ENCODE results near the gene ZBTB16.

The ZBTB16 gene

DNA sequence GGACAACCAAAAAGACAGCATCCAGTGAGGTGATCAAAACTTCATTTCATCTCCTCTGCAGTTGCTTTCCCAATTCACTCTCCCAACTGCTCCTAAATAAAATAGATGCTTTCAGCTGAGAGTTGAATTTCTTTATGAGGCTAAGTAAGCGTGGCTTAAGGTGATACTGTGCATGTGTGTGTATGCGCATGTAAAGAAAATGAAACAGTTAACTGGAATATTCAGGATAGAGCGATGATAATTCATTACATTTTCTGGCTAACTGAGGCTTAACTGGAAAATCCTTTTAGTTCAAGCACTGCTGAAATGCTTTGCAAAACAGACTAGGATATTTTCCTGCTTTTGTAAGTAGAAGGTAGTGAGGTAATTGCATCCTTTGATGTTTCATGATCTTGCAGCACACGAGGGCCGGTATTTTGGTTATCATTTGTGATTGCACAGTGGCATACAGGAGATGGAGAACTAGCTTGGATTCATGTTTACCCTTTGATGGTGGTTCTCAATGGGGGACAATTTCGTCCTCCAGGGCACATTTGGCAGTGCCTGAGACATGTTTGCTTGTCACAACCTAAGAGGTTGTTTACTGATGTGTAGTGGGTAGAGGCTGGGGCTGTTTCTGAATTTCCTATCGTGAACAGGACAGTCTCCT is 71.2 kb downstream of the ZBTB16 start:
- no peaks in the 10 kb centered on the region for H3K4me1 ChIP-seq (ENCODE audit: insufficient read depth, low read length)
- no peak overlapping the region for H2AFZ ChIP-seq (ENCODE audit: low read depth, low read length)
- peaks cover 9% of the 10 kb centered on the region for H4K20me1 ChIP-seq (ENCODE audit: insufficient read depth, low read length)
- peaks cover under 1% of the 10 kb centered on the region for H3K27me3 ChIP-seq (ENCODE audit: insufficient read depth, low read length, poor library complexity)
- no peak overlapping the region for H3K9ac ChIP-seq (ENCODE audit: low read depth, low read length)
- ATAC-seq (ENCODE audit: insufficient read depth, low read depth), result no peak
- no peaks in the 10 kb centered on the region for H3K36me3 ChIP-seq (ENCODE audit: insufficient read depth, low read length)
- H3K4me3 ChIP-seq (ENCODE audit: low read depth in 1 of 2, low read length in 2 of 2), result no peak overlapping the region
- no peak overlapping the region for H3K27ac ChIP-seq (ENCODE audit: low read length)
- no peaks in the 10 kb centered on the region for H3K9me3 ChIP-seq (ENCODE audit: insufficient read depth, low read length, severe bottlenecking)
- H3K79me2 ChIP-seq (ENCODE audit: insufficient read depth, low read length), result no peaks in the 10 kb centered on the region
- DNase-seq, result no peak
- no peak for TF ChIP-seq EZH2 (IDR thresholded peaks at IDR 0.05; ENCODE audit: borderline replicate concordance, low read depth, low read length, severe bottlenecking)
- TF ChIP-seq CTCF (IDR thresholded peaks at IDR 0.05; ENCODE audit: borderline replicate concordance, extremely low read depth, low read length, poor library complexity, severe bottlenecking), result no peak
- no peak overlapping the region for H3K4me2 ChIP-seq (ENCODE audit: insufficient read depth, low read length)

DNA sequence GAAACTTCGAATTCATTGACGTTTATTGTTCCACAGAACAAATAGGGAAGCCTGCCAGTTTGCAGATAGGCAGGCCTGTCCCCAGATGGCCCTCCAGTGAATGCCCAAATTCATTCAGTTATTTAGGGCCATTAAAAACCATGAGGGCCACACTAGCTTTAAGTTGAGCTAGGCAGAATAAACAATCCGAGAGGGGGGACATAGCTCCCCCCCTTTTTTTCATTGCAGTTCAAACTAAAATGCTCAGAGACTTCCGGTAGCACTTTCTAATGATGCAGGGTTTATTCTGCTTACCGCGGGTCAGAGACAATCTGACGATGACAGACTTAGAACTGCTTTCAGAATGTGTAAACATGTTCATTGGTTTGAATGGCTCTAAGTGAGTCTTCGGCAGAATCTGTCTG is 72.0 kb downstream of the ZBTB16 start:
- Histone ChIP-seq H4K20me1 (ENCODE audit: insufficient read depth, low read length) (peaks cover 9% of the 10 kb centered on the region), H3K9ac (ENCODE audit: low read depth, low read length) (no peak overlapping the region), H2AFZ (ENCODE audit: low read depth, low read length) (no peak overlapping the region), H3K27me3 (ENCODE audit: insufficient read depth, low read length, poor library complexity) (peaks cover 5% of the 10 kb centered on the region), H3K4me3 (ENCODE audit: low read depth in 1 of 2, low read length in 2 of 2) (no peak overlapping the region), H3K36me3 (ENCODE audit: insufficient read depth, low read length) (no peaks in the 10 kb centered on the region), H3K4me1 (ENCODE audit: insufficient read depth, low read length) (no peaks in the 10 kb centered on the region), H3K79me2 (ENCODE audit: insufficient read depth, low read length) (no peaks in the 10 kb centered on the region), H3K4me2 (ENCODE audit: insufficient read depth, low read length) (no peak overlapping the region), H3K27ac (ENCODE audit: low read length) (no peak overlapping the region), H3K9me3 (ENCODE audit: insufficient read depth, low read length, severe bottlenecking) (no peaks in the 10 kb centered on the region)
- no peak for DNase-seq
- no peak for ATAC-seq (ENCODE audit: insufficient read depth, low read depth)
- TF ChIP-seq CTCF (IDR thresholded peaks at IDR 0.05; ENCODE audit: borderline replicate concordance, extremely low read depth, low read length, poor library complexity, severe bottlenecking) (no peak), EZH2 (IDR thresholded peaks at IDR 0.05; ENCODE audit: borderline replicate concordance, low read depth, low read length, severe bottlenecking) (no peak)

DNA sequence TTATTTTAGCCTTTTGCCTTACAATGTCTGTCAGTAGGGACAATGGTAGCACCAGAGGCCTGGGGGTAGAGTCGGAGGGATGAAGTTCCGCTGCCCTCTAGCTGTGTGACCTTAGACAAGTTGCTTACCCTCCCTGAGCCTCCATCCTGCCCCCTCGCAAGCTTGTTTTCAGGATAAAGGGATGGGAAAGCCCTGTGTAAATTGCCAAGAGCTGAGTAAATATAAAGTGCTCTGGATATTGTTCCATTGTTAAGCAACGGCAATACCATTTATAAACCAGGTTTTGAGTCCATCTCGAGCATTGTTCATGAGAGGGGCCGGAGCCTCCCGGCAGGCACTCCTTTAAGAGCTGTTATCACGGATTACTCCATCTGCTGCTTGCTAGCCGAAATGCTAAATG is 72.9 kb downstream of the ZBTB16 start:
- DNase-seq (no peak), ATAC-seq (ENCODE audit: insufficient read depth, low read depth) (no peak)
- H3K4me2 ChIP-seq (ENCODE audit: insufficient read depth, low read length), result no peak overlapping the region
- H3K4me1 ChIP-seq (ENCODE audit: insufficient read depth, low read length), result no peaks in the 10 kb centered on the region
- no peaks in the 10 kb centered on the region for H3K9me3 ChIP-seq (ENCODE audit: insufficient read depth, low read length, severe bottlenecking)
- H2AFZ ChIP-seq (ENCODE audit: low read depth, low read length), result no peak overlapping the region
- H3K79me2 ChIP-seq (ENCODE audit: insufficient read depth, low read length), result no peaks in the 10 kb centered on the region
- H3K9ac ChIP-seq (ENCODE audit: low read depth, low read length), result no peak overlapping the region
- H3K27ac ChIP-seq (ENCODE audit: low read length), result no peak overlapping the region
- H3K27me3 ChIP-seq (ENCODE audit: insufficient read depth, low read length, poor library complexity), result peaks cover 5% of the 10 kb centered on the region
- H3K4me3 ChIP-seq (ENCODE audit: low read depth in 1 of 2, low read length in 2 of 2), result no peak overlapping the region
- H4K20me1 ChIP-seq (ENCODE audit: insufficient read depth, low read length), result peaks cover 3% of the 10 kb centered on the region; the same call in 1 of the 2 replicates
- TF ChIP-seq CTCF (IDR thresholded peaks at IDR 0.05; ENCODE audit: borderline replicate concordance, extremely low read depth, low read length, poor library complexity, severe bottlenecking) (no peak), EZH2 (IDR thresholded peaks at IDR 0.05; ENCODE audit: borderline replicate concordance, low read depth, low read length, severe bottlenecking) (no peak)
- no peaks in the 10 kb centered on the region for H3K36me3 ChIP-seq (ENCODE audit: insufficient read depth, low read length)

Measured in DND-41 (cell line).